NCI-H526 (cell line): ENCODE measurements around the gene CLASRP.

Experiments used
- DNase-seq, 2 experiments: peaks; one replicate each; lab custom pipeline; 2025; lab: John Stamatoyannopoulos, UW

CLASRP gene

DNA sequence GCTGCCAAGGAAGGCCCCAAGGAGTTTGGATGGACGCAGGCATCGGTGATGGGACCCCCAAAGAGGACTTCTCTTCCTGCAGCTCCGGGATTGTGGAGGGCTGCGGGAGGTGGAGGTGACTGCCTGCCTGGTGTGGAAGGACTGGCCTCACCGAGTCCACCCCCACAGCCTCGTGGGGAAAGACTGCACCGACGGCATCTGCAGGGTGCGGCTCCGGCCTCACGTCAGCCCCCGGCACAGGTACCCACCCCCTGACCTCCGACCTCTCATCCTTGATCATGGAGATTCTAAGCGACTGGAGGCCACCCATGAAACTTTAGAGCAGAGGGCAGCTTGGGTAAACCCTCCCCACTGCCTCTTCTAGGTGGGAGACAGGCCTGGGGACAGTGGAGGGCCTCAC is 16.9 kb upstream of the CLASRP start:
- no peak for DNase-seq

DNA sequence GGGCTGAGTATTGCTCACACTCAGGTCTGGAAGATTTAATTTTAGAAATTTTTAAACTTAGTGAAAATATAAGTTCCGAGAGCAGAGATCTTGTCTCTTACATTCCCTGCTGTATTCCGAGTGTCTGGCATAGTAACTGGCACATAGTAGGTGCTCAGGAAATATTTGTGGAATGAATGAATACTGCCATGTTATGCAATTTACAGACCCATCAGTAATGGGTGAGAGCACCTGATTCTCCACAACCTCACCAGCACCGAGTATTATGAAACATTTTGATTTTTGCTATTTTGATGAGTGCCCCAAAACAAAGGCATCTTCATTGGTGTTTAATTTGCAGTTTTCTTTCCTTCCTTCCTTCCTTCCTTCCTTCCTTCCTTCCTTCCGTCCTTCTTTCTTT is 15.8 kb upstream of the CLASRP start:
- no peak for DNase-seq

DNA sequence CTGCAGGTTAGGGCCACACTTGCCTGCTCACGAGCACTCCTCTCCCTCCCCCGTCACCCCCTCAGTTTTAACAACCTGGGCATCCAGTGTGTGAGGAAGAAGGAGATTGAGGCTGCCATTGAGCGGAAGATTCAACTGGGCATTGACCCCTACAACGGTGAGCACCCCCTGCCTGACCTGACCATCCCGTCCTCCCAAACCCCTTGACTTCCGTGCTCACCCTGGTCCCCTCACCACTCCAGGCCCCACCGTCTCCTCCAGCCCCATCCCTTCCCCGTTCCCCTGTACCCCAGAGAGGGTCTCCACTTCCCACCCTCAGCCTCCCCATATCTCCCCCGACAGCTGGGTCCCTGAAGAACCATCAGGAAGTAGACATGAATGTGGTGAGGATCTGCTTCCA is 13.6 kb upstream of the CLASRP start:
- no peak for DNase-seq

DNA sequence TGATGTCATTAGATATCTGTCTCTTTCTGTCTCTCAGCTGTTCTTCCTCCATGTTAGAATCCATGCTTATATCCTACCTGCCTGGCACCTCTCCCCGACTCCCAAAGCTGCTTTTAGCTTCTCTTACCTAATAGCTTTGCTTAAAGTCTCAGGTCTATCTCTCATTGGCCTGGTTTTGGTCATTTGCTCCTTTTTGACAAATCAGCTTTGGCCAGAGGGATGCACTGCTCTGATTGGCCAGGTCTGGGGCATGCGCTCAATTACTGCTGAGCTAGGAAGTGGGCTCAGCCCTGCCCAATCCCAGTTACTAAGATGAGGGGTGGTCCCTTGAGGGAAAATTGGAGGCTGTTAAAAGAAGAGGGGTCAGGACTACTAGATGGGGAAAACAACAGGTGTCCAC is 11.5 kb upstream of the CLASRP start:
- peak in 1 of 2 experiments; percentile 4 for DNase-seq

DNA sequence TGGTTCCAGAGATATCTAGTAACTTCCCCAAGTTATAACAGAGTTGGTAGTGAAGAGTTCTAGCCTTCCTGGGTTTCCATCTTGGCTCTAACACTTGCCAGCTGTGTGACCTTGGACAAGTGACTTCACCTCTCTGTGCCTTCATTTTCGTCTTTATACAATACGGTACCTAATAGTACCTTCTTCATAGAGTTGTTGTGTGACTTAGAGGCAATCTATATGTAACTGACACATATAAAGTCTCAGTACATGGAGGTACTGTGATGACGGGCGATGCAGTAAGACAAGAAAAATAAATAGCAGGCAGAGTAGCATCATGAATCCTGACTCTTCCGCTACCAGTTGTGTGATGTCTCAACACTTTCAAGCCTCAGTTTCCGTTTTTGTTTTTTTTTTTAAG is 8.0 kb upstream of the CLASRP start:
- DNase-seq = no peak

DNA sequence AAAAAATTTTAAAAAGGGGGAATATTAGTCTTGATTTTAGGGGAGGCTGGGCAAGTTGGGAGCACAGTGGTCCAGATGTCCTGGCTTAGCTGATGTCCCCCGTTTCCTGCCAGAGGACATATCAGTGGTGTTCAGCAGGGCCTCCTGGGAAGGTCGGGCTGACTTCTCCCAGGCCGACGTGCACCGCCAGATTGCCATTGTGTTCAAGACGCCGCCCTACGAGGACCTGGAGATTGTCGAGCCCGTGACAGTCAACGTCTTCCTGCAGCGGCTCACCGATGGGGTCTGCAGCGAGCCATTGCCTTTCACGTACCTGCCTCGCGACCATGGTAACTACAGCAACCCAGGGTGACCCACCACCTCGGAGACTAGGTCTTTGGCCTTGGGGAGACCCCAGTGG is 6.4 kb upstream of the CLASRP start:
- DNase-seq = no peak

DNA sequence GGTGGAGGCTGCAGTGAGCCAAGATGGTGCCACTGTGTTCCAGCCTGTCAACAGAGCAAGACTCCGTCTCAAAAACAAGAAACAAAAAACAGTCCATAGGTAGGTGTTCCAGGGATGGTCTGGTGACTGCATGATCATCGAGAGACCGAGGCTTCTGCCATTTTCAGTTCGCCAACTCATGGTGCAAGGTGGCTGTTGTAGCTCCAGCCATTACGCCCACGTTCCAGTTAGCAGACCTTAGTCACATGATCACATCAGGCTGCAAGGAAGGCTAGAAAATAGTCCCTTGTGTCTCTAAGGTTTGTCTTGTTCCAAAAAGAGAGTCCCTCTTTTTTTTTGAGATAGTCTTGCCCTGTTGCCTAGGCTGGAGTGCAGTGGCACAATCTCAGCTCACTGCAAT is 3.1 kb upstream of the CLASRP start:
- DNase-seq = no peak

DNA sequence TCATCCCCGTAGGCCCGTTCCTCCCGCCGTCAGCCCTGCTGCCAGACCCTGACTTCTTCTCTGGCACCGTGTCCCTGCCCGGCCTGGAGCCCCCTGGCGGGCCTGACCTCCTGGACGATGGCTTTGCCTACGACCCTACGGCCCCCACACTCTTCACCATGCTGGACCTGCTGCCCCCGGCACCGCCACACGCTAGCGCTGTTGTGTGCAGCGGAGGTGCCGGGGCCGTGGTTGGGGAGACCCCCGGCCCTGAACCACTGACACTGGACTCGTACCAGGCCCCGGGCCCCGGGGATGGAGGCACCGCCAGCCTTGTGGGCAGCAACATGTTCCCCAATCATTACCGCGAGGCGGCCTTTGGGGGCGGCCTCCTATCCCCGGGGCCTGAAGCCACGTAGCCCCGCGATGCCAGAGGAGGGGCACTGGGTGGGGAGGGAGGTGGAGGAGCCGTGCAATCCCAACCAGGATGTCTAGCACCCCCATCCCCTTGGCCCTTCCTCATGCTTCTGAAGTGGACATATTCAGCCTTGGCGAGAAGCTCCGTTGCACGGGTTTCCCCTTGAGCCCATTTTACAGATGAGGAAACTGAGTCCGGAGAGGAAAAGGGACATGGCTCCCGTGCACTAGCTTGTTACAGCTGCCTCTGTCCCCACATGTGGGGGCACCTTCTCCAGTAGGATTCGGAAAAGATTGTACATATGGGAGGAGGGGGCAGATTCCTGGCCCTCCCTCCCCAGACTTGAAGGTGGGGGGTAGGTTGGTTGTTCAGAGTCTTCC is 1.3 kb upstream of the CLASRP start:
- no peak for DNase-seq

DNA sequence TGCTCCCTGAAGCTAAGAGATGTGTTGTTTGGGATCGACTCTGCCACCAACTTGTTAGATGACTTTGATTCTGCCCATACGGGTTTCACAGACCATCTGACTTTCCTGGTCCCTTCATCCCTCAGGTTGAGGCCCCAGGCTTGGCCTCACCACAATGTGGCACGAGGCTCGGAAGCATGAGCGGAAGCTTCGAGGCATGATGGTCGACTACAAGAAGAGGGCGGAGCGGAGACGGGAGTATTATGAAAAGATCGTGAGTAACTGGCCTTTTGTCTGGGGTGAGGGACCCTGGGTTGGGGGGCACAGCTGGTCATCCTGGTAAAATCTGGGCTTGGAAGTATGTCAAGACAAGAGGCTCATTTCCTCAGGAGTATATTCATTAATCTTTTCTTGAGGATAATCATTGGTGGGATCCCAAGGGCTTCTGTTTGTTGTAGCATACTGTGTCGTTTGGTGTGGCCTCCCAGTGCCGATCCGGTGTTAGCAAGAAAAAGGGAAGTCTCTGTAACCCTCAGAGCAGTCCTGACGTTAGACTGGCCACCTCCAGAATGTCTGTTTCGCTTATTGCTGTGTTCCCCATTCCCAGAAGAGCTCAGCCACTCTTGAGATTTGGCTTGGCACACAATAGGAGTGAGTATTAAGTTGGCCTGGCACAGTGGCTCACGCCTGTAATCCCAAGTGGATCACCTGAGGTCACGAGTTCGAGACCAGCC is 1.4 kb downstream of the CLASRP start:
- no peak for DNase-seq

DNA sequence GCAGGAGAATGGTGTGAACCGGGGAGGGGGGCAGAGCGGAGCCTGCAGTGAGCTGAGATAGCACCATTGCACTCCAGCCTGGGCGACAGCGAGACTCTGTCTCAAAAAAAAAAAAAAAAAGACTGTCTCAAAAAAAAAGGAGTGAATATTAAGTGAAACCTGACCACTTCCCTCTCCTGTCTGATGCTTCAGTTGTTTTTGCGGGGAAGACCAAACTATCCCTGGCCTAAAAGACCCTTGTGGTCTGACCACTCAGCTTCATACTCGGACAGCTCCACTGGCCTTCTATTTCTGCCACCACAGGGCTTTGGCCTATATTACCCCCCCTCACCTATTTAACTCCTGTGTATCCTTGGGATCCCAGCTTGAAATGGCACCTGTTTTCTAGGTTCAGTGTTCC is 2.3 kb downstream of the CLASRP start:
- no peak for DNase-seq

DNA sequence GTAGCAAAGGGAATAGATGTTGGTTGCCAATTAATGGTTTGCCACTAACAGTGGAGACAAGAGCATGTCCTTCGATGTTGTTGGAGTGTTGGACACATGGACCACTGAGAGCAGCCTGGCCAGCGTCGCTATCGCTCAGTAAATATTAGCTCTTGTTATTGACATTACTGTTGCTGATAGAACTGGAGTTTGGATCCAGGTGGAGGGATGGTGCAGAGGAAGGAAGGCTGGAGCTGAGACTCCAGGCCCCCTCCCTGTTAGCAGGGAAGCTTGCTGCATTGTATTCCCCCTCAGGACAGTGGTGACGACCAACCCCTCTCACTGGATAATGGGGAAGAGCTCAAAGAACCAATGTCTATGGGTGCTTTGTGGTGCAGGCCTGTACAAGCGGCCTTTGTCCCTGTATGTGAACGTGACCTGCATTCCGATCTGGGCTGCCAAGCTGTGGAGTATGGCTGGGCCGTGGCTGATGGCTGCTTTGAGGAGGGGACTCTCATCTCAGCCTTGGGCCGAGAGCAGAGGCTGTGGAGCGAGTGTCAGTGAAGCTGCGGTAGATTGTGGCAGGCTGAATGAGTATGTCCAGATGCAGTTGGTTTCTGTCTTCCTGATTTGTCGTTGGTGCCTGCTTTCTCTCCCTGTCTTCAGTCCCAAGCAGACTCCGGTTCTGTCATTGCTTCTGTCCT is 7.0 kb downstream of the CLASRP start:
- DNase-seq = no peak

DNA sequence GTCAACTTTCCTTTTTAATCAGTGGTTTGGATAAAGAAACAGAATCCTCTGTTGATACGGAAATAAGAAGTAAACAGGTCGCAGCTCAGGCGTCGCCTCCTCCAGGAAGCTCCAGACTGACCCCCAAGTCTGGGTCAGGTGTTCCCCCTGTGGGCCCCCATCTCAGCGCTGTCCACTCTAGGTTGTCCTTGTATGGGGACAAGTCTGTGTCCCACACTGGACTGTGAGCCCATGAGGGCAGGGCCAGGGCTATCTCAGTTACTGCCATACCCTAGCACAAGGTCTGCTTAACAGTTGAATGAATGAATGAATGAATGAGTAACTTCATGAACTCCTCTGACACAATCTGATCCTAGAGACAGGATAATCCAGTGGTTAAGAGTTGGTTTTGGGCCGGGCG is 7.5 kb downstream of the CLASRP start:
- no peak for DNase-seq

DNA sequence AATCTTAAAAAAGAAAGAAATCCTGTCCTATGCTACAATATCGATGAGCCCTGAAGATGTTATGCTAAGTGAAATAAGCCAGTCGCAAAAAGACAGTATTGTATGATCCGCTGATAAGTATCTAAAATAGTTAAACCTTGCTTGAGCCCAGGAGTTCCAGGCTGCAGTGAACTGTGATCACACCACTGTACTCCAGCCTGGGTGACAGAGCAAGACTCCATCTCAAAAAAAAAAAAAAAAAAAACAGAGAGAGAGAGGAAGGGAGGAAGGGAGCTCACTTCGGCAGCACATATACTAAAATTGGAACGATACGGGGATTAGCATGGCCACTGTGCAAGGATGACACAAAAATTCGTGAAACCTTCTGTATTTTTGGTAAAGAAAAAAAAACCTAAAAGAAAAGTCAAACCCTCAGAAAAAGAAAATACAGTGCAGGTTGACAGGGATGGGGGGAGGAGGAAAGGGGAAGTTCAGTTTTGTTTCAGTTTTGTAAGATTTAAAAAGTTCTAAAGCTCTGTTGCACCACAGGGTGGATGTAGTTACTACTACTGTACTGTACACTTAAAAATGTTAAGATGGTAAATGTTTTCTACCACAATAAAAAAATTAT is 8.4 kb downstream of the CLASRP start:
- DNase-seq = no peak

DNA sequence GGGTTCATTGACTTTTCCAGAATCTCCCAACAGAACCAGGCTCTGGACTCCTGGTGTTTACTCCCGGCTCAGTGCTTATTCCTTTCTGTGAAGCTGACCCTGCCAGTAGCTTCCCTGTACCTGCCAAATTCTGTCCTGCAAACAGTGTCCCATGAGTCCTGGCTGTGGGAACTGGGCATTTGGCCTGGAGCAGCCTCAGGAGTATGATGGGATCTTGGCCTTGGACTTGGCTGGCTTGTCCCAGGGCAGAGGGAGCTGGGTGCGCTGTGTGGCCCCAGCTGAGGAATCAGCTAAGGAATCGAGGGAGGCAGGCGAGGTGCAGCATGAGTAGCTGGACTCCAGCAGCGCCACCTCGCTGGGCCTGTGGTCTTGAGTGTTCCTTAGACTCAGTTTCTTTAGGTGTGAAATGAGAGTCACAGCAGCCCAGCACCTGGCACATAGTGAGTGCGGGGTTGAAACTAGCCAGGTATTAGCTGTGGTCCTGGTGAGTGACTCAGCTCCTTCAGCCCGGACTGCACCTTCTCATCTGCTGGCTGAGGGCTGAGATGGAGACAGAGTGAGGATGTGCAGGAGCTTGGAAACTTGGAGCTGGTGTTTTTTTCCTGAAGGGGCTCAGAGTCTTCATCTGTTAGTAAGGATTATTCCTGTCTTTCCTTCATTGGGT is 10.4 kb downstream of the CLASRP start:
- no peak for DNase-seq

DNA sequence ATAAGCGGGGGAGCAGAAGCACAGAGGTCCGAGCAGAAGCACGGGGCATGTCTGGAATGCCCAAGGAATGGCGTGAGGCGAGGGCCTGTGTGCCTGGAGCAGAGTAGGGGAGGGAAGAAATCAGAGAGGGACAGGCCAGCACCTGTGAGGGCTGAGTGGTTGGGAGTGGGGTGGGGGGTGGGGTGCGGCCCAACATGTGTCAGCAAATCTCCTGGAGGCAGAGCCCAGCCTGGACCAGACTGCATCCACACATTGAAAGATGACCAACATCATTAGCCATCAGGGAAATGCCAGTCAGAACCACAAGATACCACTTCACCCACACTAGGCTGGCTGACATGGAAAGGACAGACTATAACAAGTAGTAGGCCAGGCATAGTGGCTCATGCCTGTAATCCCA is 11.2 kb downstream of the CLASRP start:
- DNase-seq = no peak

DNA sequence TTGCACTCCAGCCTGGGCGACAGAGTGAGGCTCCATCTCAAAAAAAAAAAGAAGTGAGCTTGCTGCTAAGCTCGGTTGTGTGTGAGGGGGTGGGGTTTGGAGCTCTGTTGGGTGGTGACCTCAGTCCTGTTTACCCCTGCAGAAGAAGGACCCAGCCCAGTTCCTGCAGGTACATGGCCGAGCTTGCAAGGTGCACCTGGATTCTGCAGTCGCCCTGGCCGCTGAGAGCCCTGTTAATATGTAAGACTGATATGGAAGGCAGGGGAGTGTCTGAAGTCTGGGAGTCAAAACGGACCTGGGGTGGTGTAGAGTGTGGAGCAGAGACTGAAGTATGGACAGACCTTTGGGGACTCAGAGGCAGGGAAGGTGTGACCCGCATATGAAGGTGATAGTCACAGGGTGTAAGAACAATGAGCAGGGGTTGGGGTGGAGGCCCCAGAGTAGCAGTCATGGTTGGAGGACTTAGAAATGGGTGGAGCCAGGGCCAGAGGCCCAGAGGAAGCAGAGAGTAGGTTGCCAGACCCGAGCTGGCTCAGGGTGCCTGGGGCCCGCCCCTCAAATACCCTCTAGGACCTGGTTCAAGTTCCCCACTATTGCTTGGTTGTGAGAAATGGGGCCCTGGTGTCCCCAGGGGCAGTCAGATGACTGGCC is 13.2 kb downstream of the CLASRP start:
- DNase-seq = no peak

DNA sequence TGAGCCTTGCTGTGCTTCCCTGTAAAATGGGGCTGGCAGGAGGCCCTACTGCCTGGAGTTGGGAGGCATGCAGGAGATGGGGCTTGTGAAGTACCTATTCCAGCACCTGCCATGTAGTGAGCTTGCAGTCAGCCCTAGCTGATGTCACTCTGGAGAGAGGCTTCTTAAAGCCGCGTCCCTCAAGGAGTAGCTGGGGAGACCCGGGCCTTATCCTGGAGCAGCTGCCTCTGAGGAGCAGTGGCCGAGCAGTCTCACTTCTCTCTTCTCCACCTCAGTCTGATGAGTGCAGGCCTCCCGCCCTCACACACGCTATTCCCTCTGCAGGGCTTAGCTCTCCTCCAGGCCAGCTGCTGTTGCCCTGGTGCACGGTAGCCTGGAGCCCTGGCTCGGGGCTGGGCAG is 18.0 kb downstream of the CLASRP start:
- DNase-seq = no peak

DNA sequence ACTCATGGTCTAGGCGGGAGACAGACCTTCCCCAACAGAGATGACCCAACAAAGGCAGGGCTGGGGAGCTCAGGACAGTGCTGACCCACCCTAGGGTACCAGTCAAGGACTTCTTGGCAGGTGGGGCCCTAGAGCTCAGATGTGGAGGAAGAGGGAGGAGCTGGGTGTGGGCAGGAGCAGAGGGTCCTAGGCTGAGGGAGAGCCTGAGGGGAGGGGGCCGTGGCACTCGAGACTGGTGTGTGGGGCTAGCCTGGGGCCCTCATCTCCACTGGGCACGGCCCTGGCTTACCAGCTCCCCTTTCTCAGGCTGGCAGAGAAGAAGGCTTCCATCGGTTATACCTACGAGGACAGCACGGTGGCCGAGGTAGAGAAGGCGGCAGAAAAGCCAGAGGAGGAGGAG is 18.6 kb downstream of the CLASRP start:
- no peak for DNase-seq

DNA sequence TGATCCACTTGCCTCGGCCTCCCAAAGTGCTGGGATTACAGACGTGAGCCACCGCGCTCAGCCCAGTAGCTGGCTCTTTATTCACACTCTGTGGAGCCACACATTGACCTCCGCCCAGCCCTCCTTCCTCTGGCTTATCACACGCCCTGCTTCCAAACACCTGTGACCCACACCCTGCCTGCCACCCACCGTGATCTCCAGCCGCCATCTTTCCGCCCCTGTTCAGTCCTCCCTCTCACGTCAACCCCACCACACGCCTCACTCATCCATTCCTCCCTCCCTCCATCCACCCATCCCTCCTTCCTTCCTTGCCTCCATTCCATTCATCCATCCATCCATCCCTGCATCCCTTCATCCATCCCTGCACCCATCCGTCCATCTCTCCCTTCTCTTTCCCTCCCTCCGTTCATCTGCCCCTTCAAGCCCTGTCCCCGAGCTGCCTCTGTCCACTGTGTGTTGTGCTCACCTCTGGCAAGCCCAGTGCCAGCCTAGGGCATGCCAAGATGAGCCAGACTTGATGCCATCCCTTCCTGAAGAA is 19.8 kb downstream of the CLASRP start:
- no peak for DNase-seq

DNA sequence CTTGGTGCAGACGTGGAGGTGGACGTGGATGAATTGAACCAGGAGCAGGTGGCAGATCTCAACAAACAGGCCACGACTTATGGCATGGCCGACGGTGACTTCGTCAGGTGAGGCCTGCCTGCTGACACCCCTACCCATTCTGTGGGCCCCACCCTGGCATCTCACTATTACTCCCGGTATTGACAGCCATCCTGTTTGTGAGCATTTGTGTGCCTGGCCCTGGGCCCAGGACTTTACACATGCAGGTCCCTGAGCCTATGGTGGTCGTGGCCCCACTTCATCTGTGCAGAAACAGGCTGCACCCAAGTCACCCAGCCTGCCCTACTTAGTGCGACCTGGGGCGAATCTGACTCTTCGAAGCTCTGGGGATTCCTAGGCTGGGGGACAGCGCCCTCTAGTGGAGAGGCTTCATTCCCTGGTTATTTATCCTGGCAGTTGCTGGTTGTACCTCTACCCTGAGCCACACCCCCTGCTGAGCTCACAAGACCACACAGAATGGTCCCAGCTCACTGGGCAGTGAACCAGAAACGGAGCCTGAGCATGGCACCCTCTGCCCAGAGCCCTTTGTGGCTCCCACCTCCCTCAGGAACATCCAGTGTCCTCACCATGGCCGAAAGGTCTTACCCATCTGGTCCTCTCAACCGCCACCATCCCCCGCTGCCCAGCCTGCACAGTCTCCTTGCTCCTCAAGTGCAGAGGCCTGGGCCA is 20.6 kb downstream of the CLASRP start:
- peak; percentile 50 to 83 for DNase-seq

DNA sequence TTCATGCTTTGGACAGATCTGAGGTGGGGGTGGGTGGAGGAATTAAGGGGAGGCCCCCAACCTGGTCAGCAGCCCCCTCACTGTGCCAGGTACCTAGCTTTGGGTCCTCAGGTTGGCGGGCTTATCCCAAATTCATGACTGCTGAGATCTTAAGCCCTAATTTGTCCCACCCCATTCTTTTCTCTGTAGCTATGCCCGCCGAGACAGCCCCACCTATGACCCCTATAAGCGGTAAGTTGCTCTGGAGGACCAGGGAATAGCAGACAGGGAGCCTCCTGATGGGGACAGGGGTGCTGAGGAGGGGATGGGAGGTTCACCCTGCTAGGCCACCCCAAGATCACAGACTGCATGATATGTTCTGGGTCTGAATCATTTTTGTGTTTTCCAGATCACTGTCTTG is 23.1 kb downstream of the CLASRP start:
- no peak for DNase-seq
